ENCODE data around the gene KIAA1958.

- no peak for TF ChIP-seq CTCF (IDR thresholded peaks at IDR 0.05 in 8 of 11, conservative IDR thresholded peaks at IDR 0.05 in 3 of 11)
- no peak for TF ChIP-seq POLR2AphosphoS5 (IDR thresholded peaks at IDR 0.05)
Measured at GRCh38 chr9:112555844-112556482, 69.3 kb downstream of the KIAA1958 start.
